Dendritic cell treated with granulocyte-macrophage colony-stimulating factor and Interleukin-4, amounts not matched to agents 40 ng/mL and 50 ng/mL, for 4 days (primary cell): ENCODE data around the gene SPZ1.
"Not testable (repeated sequence)": the region's sequence is repeated elsewhere in the genome, so short reads cannot be mapped to it uniquely, and the experiment has no call there.

Experiments
- H3K27ac Mint-ChIP-seq: one replicate; pipeline ENCODE4 v1.8.0; 2022; ENCODE audit warnings: mild to moderate bottlenecking, mixed read lengths
- H3K27me3 Mint-ChIP-seq: one replicate; pipeline ENCODE4 v1.8.0; 2022; ENCODE audit warnings: mild to moderate bottlenecking, mixed read lengths
- H3K36me3 Mint-ChIP-seq: one replicate; pipeline ENCODE4 v1.8.0; 2022; ENCODE audit warnings: low read depth, mixed read lengths
- H3K4me1 Mint-ChIP-seq: one replicate; pipeline ENCODE4 v1.8.0; 2022; ENCODE audit warnings: low read depth, mixed read lengths
- H3K4me3 Mint-ChIP-seq: one replicate; pipeline ENCODE4 v1.8.0; 2022; ENCODE audit warnings: mild to moderate bottlenecking, moderate library complexity, mixed read lengths
- H3K9me3 Mint-ChIP-seq: one replicate; pipeline ENCODE4 v1.8.0; 2022; ENCODE audit warnings: mixed read lengths
- intact Hi-C: fragments of 100-400 bp; cut with micrococcal nuclease; formaldehyde crosslinking; loops from one replicate; pipeline ENCODE4 v1.15.0; 2022

The SPZ1 gene

GRCh38 chr5:80301342-80301741, 18.5 kb upstream of the SPZ1 start:
- H3K4me1 Mint-ChIP-seq, H3K27me3 Mint-ChIP-seq, H3K36me3 Mint-ChIP-seq, H3K4me3 Mint-ChIP-seq, H3K9me3 Mint-ChIP-seq, intact Hi-C loops, H3K27ac Mint-ChIP-seq: not testable (repeated sequence)

- Mint-ChIP-seq H3K4me3 (no peak overlapping the region), H3K36me3 (no peaks in the 10 kb centered on the region), H3K4me1 (no peaks in the 10 kb centered on the region), H3K27me3 (no peaks in the 10 kb centered on the region), H3K27ac (no peak overlapping the region), H3K9me3 (no peaks in the 10 kb centered on the region)
- intact Hi-C loops: no loop called here
These were observed 17.2 kb upstream of the SPZ1 start for GRCh38 chr5:80302636-80303035.

GRCh38 chr5:80308526-80308925, 11.3 kb upstream of the SPZ1 start:
- no peaks in the 10 kb centered on the region for H3K27me3 Mint-ChIP-seq
- H3K4me3 Mint-ChIP-seq: no peak overlapping the region
- H3K4me1 Mint-ChIP-seq: no peaks in the 10 kb centered on the region
- intact Hi-C loops: no loop called here
- no peaks in the 10 kb centered on the region for H3K36me3 Mint-ChIP-seq
- no peaks in the 10 kb centered on the region for H3K9me3 Mint-ChIP-seq
- H3K27ac Mint-ChIP-seq: no peak overlapping the region

- Mint-ChIP-seq H3K9me3 (no peaks in the 10 kb centered on the region), H3K36me3 (no peaks in the 10 kb centered on the region), H3K27ac (no peak overlapping the region), H3K27me3 (peaks cover 2% of the 10 kb centered on the region), H3K4me1 (no peaks in the 10 kb centered on the region), H3K4me3 (no peak overlapping the region)
- intact Hi-C loops: no loop called here
These were observed 9.7 kb upstream of the SPZ1 start for GRCh38 chr5:80309871-80310665.

GRCh38 chr5:80315244-80315643, 4.6 kb upstream of the SPZ1 start:
- Mint-ChIP-seq H3K36me3 (no peaks in the 10 kb centered on the region), H3K27me3 (peaks cover 21% of the 10 kb centered on the region), H3K4me1 (no peaks in the 10 kb centered on the region), H3K4me3 (no peak overlapping the region), H3K9me3 (no peaks in the 10 kb centered on the region), H3K27ac (no peak overlapping the region)
- intact Hi-C loops: no loop called here

GRCh38 chr5:80318212-80318611, 1.6 kb upstream of the SPZ1 start:
- no peak overlapping the region for H3K4me3 Mint-ChIP-seq
- intact Hi-C loops: no loop called here

GRCh38 chr5:80324912-80325311, 5.1 kb downstream of the SPZ1 start:
- Mint-ChIP-seq H3K9me3 (no peaks in the 10 kb centered on the region), H3K4me3 (no peak overlapping the region), H3K27ac (no peak overlapping the region), H3K27me3 (peaks cover 8% of the 10 kb centered on the region), H3K36me3 (no peaks in the 10 kb centered on the region), H3K4me1 (no peaks in the 10 kb centered on the region)
- intact Hi-C loops: no loop called here

More at GRCh38 chr5:80318212-80318611, 1.6 kb upstream of the SPZ1 start:
- Mint-ChIP-seq H3K36me3 (no peaks in the 10 kb centered on the region), H3K4me1 (no peaks in the 10 kb centered on the region), H3K9me3 (no peaks in the 10 kb centered on the region), H3K27ac (no peak overlapping the region), H3K27me3 (peaks cover 26% of the 10 kb centered on the region)

- Mint-ChIP-seq H3K27ac (no peak overlapping the region), H3K4me3 (no peak overlapping the region), H3K36me3 (no peaks in the 10 kb centered on the region), H3K27me3 (peaks cover 6% of the 10 kb centered on the region), H3K4me1 (no peaks in the 10 kb centered on the region), H3K9me3 (no peaks in the 10 kb centered on the region)
- intact Hi-C loops: no loop called here
These were observed 6.7 kb downstream of the SPZ1 start for GRCh38 chr5:80326468-80326867.

GRCh38 chr5:80337379-80337778, 17.6 kb downstream of the SPZ1 start:
- intact Hi-C loops: no loop called here
- H3K27me3 Mint-ChIP-seq: peaks cover 19% of the 10 kb centered on the region
- no peak overlapping the region for H3K27ac Mint-ChIP-seq
- peaks cover 18% of the 10 kb centered on the region for H3K4me1 Mint-ChIP-seq
- no peaks in the 10 kb centered on the region for H3K36me3 Mint-ChIP-seq
- H3K9me3 Mint-ChIP-seq: no peaks in the 10 kb centered on the region
- H3K4me3 Mint-ChIP-seq: no peak overlapping the region

GRCh38 chr5:80339116-80339515, 19.3 kb downstream of the SPZ1 start:
- Mint-ChIP-seq H3K27me3 (peaks cover 22% of the 10 kb centered on the region), H3K4me1 (peaks cover 18% of the 10 kb centered on the region), H3K9me3 (no peaks in the 10 kb centered on the region), H3K36me3 (no peaks in the 10 kb centered on the region), H3K27ac (no peak overlapping the region), H3K4me3 (no peak overlapping the region)
- intact Hi-C loops: no loop called here

- peaks cover 22% of the 10 kb centered on the region for H3K4me1 Mint-ChIP-seq
- no peaks in the 10 kb centered on the region for H3K36me3 Mint-ChIP-seq
- no peak overlapping the region for H3K27ac Mint-ChIP-seq
- no peaks in the 10 kb centered on the region for H3K9me3 Mint-ChIP-seq
- peaks cover 16% of the 10 kb centered on the region for H3K27me3 Mint-ChIP-seq
- no peak overlapping the region for H3K4me3 Mint-ChIP-seq
- intact Hi-C loops: loop anchor here (10.0 kb wide), 1 partner anchor 314 kb away; the partner anchor contains the start of genes DHFR and MSH3
These were observed 21.4 kb downstream of the SPZ1 start for GRCh38 chr5:80341016-80341775.

- H3K36me3 Mint-ChIP-seq: no peaks in the 10 kb centered on the region
- H3K9me3 Mint-ChIP-seq: no peaks in the 10 kb centered on the region
These were observed 23.3 kb downstream of the SPZ1 start for GRCh38 chr5:80343067-80343466.

GRCh38 chr5:80346055-80346454, 26.3 kb downstream of the SPZ1 start:
- H3K27me3 Mint-ChIP-seq: peaks cover 8% of the 10 kb centered on the region
- H3K27ac Mint-ChIP-seq: no peak overlapping the region
- H3K4me1 Mint-ChIP-seq: peaks cover 24% of the 10 kb centered on the region
- intact Hi-C loops: loop anchor here (2.0 to 10.0 kb wide), 2 partner anchors 63 to 309 kb away; partner anchors contain the start of genes DHFR, MSH3 and ZFYVE16
- H3K9me3 Mint-ChIP-seq: no peaks in the 10 kb centered on the region
- H3K4me3 Mint-ChIP-seq: no peak overlapping the region
- H3K36me3 Mint-ChIP-seq: no peaks in the 10 kb centered on the region

More at GRCh38 chr5:80343067-80343466, 23.3 kb downstream of the SPZ1 start:
- H3K4me3 Mint-ChIP-seq: no peak overlapping the region
- no peak overlapping the region for H3K27ac Mint-ChIP-seq
- H3K27me3 Mint-ChIP-seq: peaks cover 11% of the 10 kb centered on the region
- intact Hi-C loops: loop anchor here (10.0 kb wide), 1 partner anchor 312 kb away; the partner anchor contains the start of genes DHFR and MSH3
- peaks cover 32% of the 10 kb centered on the region for H3K4me1 Mint-ChIP-seq

GRCh38 chr5:80348171-80348570, 28.4 kb downstream of the SPZ1 start:
- intact Hi-C loops: loop anchor here (10.0 kb wide), 1 partner anchor 307 kb away; the partner anchor contains the start of genes DHFR and MSH3
- peaks cover 3% of the 10 kb centered on the region for H3K27me3 Mint-ChIP-seq
- no peak overlapping the region for H3K4me3 Mint-ChIP-seq
- H3K9me3 Mint-ChIP-seq: peaks cover 10% of the 10 kb centered on the region
- H3K4me1 Mint-ChIP-seq: peaks cover 14% of the 10 kb centered on the region
- no peaks in the 10 kb centered on the region for H3K36me3 Mint-ChIP-seq
- no peak overlapping the region for H3K27ac Mint-ChIP-seq
